Measurements from ENCODE around the gene RUNX3. TPM values are rescaled to one million over a fixed set of nuclear protein-coding genes. Genes with fewer than 3 reads are reported as not detected.
A peak's percentile ranks its signal among the peaks of the same experiment; 100 is the strongest.

The RUNX3 gene
- total RNA-seq, 1 experiment from 2014 or later, result 0.33 TPM

- TF ChIP-seq CTCF (conservative IDR thresholded peaks at IDR 0.05), result no peak
- Mint-ChIP-seq H3K27ac (no peak overlapping the region), H3K27me3 (ENCODE audit: low read depth) (peaks cover 93% of the 10 kb centered on the region), H3K9me3 (peaks cover 2 to 3% of the 10 kb centered on the region in 2 experiments; a peak in 3 of 5 replicates), H3K4me1 (peaks cover 47 to 74% of the 10 kb centered on the region in 2 experiments), H3K36me3 (ENCODE audit: insufficient read depth in 1 of 3, low read depth in 3 of 3) (no peaks in the 10 kb centered on the region; a peak in 1 of 7 replicates), H3K4me3 (peak overlapping the region; percentile 48 to 79; a peak in 4 of 5 replicates)
- Histone ChIP-seq H2AK5ac (ENCODE audit: insufficient read length, low read length) (no peak overlapping the region), H3K79me2 (ENCODE audit: insufficient read depth, low read length) (no peaks in the 10 kb centered on the region), H4K5ac (ENCODE audit: insufficient read length, low read depth, low read length) (no peak overlapping the region), H3K56ac (ENCODE audit: insufficient read length, low read depth, low read length) (no peak overlapping the region), H2BK15ac (ENCODE audit: low read depth, low read length) (no peak overlapping the region), H3K23ac (ENCODE audit: insufficient read length, low read depth, low read length) (no peak overlapping the region), H3T11ph (ENCODE audit: low read length) (no peak overlapping the region), H2BK20ac (ENCODE audit: low read depth, low read length, poor library complexity, severe bottlenecking) (no peak overlapping the region), H4K91ac (ENCODE audit: insufficient read length, low read depth, low read length) (no peak overlapping the region), H2BK5ac (ENCODE audit: insufficient read length, low read length) (no peak overlapping the region), H4K8ac (replicated peaks; ENCODE audit: insufficient read length, low read depth, low read length) (no peak overlapping the region), H3K9ac (ENCODE audit: extremely low read depth, insufficient read length, low read length) (no peak overlapping the region), H4K20me1 (ENCODE audit: control insufficient read depth, insufficient read depth, insufficient read length) (no peaks in the 10 kb centered on the region), H3K27ac (ENCODE audit: insufficient read length, low read depth, low read length) (no peak overlapping the region), H3K27me3 (ENCODE audit: insufficient read depth, low read length) (peaks cover 68% of the 10 kb centered on the region), H3K4me1 (ENCODE audit: insufficient read depth, low read length) (peaks cover 5% of the 10 kb centered on the region; the same call in 1 of the 2 replicates), H3K14ac (ENCODE audit: insufficient read depth, low read length) (no peak overlapping the region), H2BK120ac (ENCODE audit: low read depth, low read length, poor library complexity, severe bottlenecking) (no peak overlapping the region), H3K4me2 (ENCODE audit: insufficient read depth, insufficient read length, low read length) (peak overlapping the region; percentile 16), H2BK12ac (ENCODE audit: insufficient read length, low read depth, low read length) (no peak overlapping the region), H3K23me2 (ENCODE audit: insufficient read length, low read depth, low read length, poor library complexity, severe bottlenecking) (peaks cover 22% of the 10 kb centered on the region), H2AFZ (ENCODE audit: low read length) (no peak overlapping the region), H3K4ac (ENCODE audit: low read depth, low read length) (no peak overlapping the region), H3K9me3 (ENCODE audit: control insufficient read depth, low read depth, low read length) (no peaks in the 10 kb centered on the region), H3K79me1 (ENCODE audit: insufficient read depth, low read depth, low read length, poor library complexity, severe bottlenecking) (no peaks in the 10 kb centered on the region), H3K18ac (ENCODE audit: insufficient read length, low read depth, low read length) (no peak overlapping the region)
- no CpG with 5 or more reads among the region's 129 CpGs for WGBS (ENCODE audit: extremely low coverage, insufficient read length, low lambda C conversion rate)
- no peak for DNase-seq
Measured at GRCh38 chr1:24929398-24930259, 447 bp downstream of the RUNX3 start.

Measured in H9 (cell line).